H9 (cell line): ENCODE measurements around the gene CDX2. TPM values are rescaled to one million over a fixed set of nuclear protein-coding genes. Genes with fewer than 3 reads are reported as not detected.

Experiments used
- DNase-seq: peaks from one replicate; pipeline ENCODE4 v3.0.0-alpha.2; 2017
- H2AFZ ChIP-seq: one replicate; pipeline ENCODE4 v1.6.1; 2013; ENCODE audit warnings: mild to moderate bottlenecking, low read length, control low read depth, moderate library complexity
- H2AK5ac ChIP-seq: 2 replicates; pipeline ENCODE4 v1.6.1; 2013; ENCODE audit warnings: low read length, control low read depth, mixed read lengths; ENCODE audit not compliant: insufficient read length
- H2BK120ac ChIP-seq: one replicate; pipeline ENCODE4 v1.6.1; 2013; ENCODE audit warnings: low read depth, mild to moderate bottlenecking, low read length, control low read depth, inconsistent platforms; ENCODE audit not compliant: poor library complexity, severe bottlenecking
- H2BK12ac ChIP-seq: 2 replicates; pipeline ENCODE4 v1.6.1; 2013; ENCODE audit warnings: low read length, control low read depth, mixed read lengths, low read depth; ENCODE audit not compliant: insufficient read length
- H2BK15ac ChIP-seq: 2 replicates; pipeline ENCODE4 v1.6.1; 2013; ENCODE audit warnings: low read depth, low read length, control low read depth
- H2BK20ac ChIP-seq: one replicate; pipeline ENCODE4 v1.6.1; 2013; ENCODE audit warnings: low read depth, mild to moderate bottlenecking, low read length, control low read depth, inconsistent platforms; ENCODE audit not compliant: poor library complexity, severe bottlenecking
- H2BK5ac ChIP-seq: 2 replicates; pipeline ENCODE4 v1.6.1; 2013; ENCODE audit warnings: low read length, control low read depth, mixed read lengths; ENCODE audit not compliant: insufficient read length
- H3K14ac ChIP-seq: 2 replicates; pipeline ENCODE4 v1.6.1; 2013; ENCODE audit warnings: low read length, control low read depth; ENCODE audit not compliant: insufficient read depth
- H3K18ac ChIP-seq: 2 replicates; pipeline ENCODE4 v1.6.1; 2013; ENCODE audit warnings: low read depth, mild to moderate bottlenecking, mixed read lengths, low read length, control low read depth; ENCODE audit not compliant: insufficient read length
- H3K23ac ChIP-seq: 2 replicates; pipeline ENCODE4 v1.6.1; 2013; ENCODE audit warnings: low read length, control low read depth, mixed read lengths, low read depth; ENCODE audit not compliant: insufficient read length
- H3K23me2 ChIP-seq: 2 replicates; pipeline ENCODE4 v1.6.1; 2013; ENCODE audit warnings: low read depth, mild to moderate bottlenecking, mixed read lengths, low read length, control low read depth; ENCODE audit not compliant: insufficient read length, poor library complexity, severe bottlenecking
- H3K27ac ChIP-seq: 2 replicates; pipeline ENCODE4 v1.5.1; 2013; ENCODE audit warnings: low read length, control low read depth, mixed read lengths, low read depth; ENCODE audit not compliant: insufficient read length
- H3K27me3 ChIP-seq: 2 replicates; pipeline ENCODE4 v1.6.1; 2013; ENCODE audit warnings: low read length, control low read depth, inconsistent platforms; ENCODE audit not compliant: insufficient read depth
- H3K4ac ChIP-seq: 2 replicates; pipeline ENCODE4 v1.6.1; 2013; ENCODE audit warnings: low read depth, mild to moderate bottlenecking, control low read depth, inconsistent platforms, low read length, moderate library complexity
- H3K4me1 ChIP-seq: 2 replicates; pipeline ENCODE4 v1.6.1; 2013; ENCODE audit warnings: low read length, control low read depth, inconsistent platforms; ENCODE audit not compliant: insufficient read depth
- H3K4me2 ChIP-seq: 2 replicates; pipeline ENCODE4 v1.6.1; 2013; ENCODE audit warnings: low read length, control low read depth, mixed read lengths; ENCODE audit not compliant: insufficient read length, insufficient read depth
- H3K56ac ChIP-seq: 2 replicates; pipeline ENCODE4 v1.6.1; 2013; ENCODE audit warnings: low read depth, mild to moderate bottlenecking, mixed read lengths, low read length, control low read depth; ENCODE audit not compliant: insufficient read length
- H3K79me1 ChIP-seq: 2 replicates; pipeline ENCODE4 v1.6.1; 2013; ENCODE audit warnings: low read depth, mild to moderate bottlenecking, moderate library complexity, low read length, control low read depth, inconsistent platforms; ENCODE audit not compliant: insufficient read depth, poor library complexity, severe bottlenecking
- H3K79me2 ChIP-seq: 2 replicates; pipeline ENCODE4 v1.6.1; 2013; ENCODE audit warnings: low read length, control low read depth, inconsistent platforms; ENCODE audit not compliant: insufficient read depth
- H3K9ac ChIP-seq: 2 replicates; pipeline ENCODE4 v1.6.1; 2013; ENCODE audit warnings: low read length, control low read depth, mixed read lengths; ENCODE audit not compliant: insufficient read length; ENCODE audit errors: extremely low read depth
- H3K9me3 ChIP-seq: one replicate; pipeline ENCODE4 v1.6.1; 2013; ENCODE audit warnings: low read depth, low read length, inconsistent platforms; ENCODE audit not compliant: control insufficient read depth
- H3T11ph ChIP-seq: one replicate; pipeline ENCODE4 v1.6.1; 2013; ENCODE audit warnings: mild to moderate bottlenecking, low read length, control low read depth, inconsistent platforms
- H4K20me1 ChIP-seq: one replicate; pipeline ENCODE4 v1.6.1; 2013; ENCODE audit not compliant: control insufficient read depth, insufficient read length, insufficient read depth
- H4K5ac ChIP-seq: 2 replicates; pipeline ENCODE4 v1.6.1; 2013; ENCODE audit warnings: low read depth, mild to moderate bottlenecking, mixed read lengths, low read length, control low read depth; ENCODE audit not compliant: insufficient read length
- H4K8ac ChIP-seq: replicated peaks from 2 replicates; pipeline ENCODE4 v1.6.1; 2013; ENCODE audit warnings: low read length, control low read depth, mixed read lengths, low read depth; ENCODE audit not compliant: insufficient read length
- H4K91ac ChIP-seq: 2 replicates; pipeline ENCODE4 v1.6.1; 2013; ENCODE audit warnings: low read depth, mild to moderate bottlenecking, moderate library complexity, mixed read lengths, low read length, control low read depth; ENCODE audit not compliant: insufficient read length
- H3K27ac Mint-ChIP-seq, 3 experiments: 2 replicates in 2 of 3; 3 replicates in 1 of 3; pipeline ENCODE4 v1.8.0; 2020 to 2021; ENCODE audit warnings: mixed read lengths in 3 of 3, mild to moderate bottlenecking in 1 of 3, moderate library complexity in 1 of 3
- H3K27me3 Mint-ChIP-seq: 2 replicates; pipeline ENCODE4 v1.8.0; 2021; ENCODE audit warnings: low read depth, mild to moderate bottlenecking, moderate library complexity, mixed read lengths
- H3K36me3 Mint-ChIP-seq, 3 experiments: 2 replicates in 2 of 3; 3 replicates in 1 of 3; pipeline ENCODE4 v1.8.0; 2020 to 2021; ENCODE audit warnings: low read depth in 3 of 3, mixed read lengths in 3 of 3; ENCODE audit not compliant: insufficient read depth in 1 of 3
- H3K4me1 Mint-ChIP-seq, 2 experiments: 2 replicates each; pipeline ENCODE4 v1.8.0; 2020; ENCODE audit warnings: mixed read lengths in 2 of 2
- H3K4me3 Mint-ChIP-seq, 2 experiments: 2 replicates in 1 of 2; 3 replicates in 1 of 2; pipeline ENCODE4 v1.8.0; 2020 to 2021; ENCODE audit warnings: mild to moderate bottlenecking in 2 of 2, mixed read lengths in 2 of 2, moderate library complexity in 1 of 2
- H3K9me3 Mint-ChIP-seq, 2 experiments: 2 replicates in 1 of 2; 3 replicates in 1 of 2; pipeline ENCODE4 v1.8.0; 2020; ENCODE audit warnings: mild to moderate bottlenecking in 2 of 2, mixed read lengths in 2 of 2, moderate library complexity in 1 of 2
- WGBS: extraction: QIAGEN DNeasy Blood & Tissue Kit; methylation state at CpG from one replicate; pipeline ENCODE4 v1.1.7; 2013; ENCODE audit warnings: missing lambda C conversion rate, low lambda C conversion rate, mixed read lengths; ENCODE audit not compliant: insufficient read length; ENCODE audit errors: extremely low coverage; 5-methylcytosine and 5-hydroxymethylcytosine counted together
- total RNA-seq: library from RNA; stranded (reverse); gene quantifications from 2 replicates; pipeline ENCODE4 v1.2.1, GENCODE V29; 2021
- TF ChIP-seq, protein P1 (sequence below): fragments of 200-600 bp; sonication (generic); conservative IDR thresholded peaks from 3 replicates; pipeline ENCODE4 v1.8.0; 2021; ENCODE audit warnings: antibody characterized with exemption, mild to moderate bottlenecking

The CDX2 gene
- total RNA-seq, 1 experiment from 2014 or later: not detected

DNA sequence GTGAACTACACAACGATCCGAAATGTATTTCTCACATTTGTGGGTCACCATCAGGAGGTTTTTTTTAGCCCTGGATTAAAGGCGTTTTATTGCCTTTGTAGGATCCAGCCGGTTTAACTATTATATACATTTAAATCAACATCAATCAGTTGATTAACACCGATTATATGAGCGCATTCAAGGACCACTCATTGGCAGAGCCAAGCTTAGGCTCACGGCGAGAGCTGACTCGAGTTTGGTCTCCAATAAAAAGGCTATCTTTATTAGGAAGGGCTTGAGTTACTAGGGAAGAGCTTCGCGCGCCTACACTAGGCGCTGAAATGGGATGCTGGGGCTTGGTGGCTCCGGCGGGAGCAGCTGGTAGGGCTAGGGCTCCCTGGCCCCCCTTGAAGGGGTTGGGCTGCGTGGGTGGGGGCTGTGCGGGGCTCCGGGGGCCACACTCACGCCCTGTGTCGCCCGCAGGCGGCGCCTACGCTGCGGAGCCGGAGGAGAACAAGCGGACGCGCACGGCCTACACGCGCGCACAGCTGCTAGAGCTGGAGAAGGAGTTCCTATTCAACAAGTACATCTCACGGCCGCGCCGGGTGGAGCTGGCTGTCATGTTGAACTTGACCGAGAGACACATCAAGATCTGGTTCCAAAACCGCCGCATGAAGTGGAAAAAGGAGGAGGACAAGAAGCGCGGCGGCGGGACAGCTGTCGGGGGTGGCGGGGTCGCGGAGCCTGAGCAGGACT lies 45.2 kb downstream of the CDX2 start:
- no peaks in the 10 kb centered on the region for H3K9me3 ChIP-seq
- H3K79me2 ChIP-seq: no peaks in the 10 kb centered on the region
- no peak overlapping the region for H3K4me2 ChIP-seq
- H2AK5ac ChIP-seq: no peak overlapping the region
- H4K5ac ChIP-seq: no peak overlapping the region
- no peak overlapping the region for H2BK12ac ChIP-seq
- TF ChIP-seq, protein P1, sequence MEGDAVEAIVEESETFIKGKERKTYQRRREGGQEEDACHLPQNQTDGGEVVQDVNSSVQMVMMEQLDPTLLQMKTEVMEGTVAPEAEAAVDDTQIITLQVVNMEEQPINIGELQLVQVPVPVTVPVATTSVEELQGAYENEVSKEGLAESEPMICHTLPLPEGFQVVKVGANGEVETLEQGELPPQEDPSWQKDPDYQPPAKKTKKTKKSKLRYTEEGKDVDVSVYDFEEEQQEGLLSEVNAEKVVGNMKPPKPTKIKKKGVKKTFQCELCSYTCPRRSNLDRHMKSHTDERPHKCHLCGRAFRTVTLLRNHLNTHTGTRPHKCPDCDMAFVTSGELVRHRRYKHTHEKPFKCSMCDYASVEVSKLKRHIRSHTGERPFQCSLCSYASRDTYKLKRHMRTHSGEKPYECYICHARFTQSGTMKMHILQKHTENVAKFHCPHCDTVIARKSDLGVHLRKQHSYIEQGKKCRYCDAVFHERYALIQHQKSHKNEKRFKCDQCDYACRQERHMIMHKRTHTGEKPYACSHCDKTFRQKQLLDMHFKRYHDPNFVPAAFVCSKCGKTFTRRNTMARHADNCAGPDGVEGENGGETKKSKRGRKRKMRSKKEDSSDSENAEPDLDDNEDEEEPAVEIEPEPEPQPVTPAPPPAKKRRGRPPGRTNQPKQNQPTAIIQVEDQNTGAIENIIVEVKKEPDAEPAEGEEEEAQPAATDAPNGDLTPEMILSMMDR: no peak
- no peak overlapping the region for H4K8ac ChIP-seq
- H4K91ac ChIP-seq: no peak overlapping the region
- Mint-ChIP-seq H3K27ac (no peak overlapping the region), H3K27me3 (peaks cover 99% of the 10 kb centered on the region), H3K9me3 (peaks cover 3 to 9% of the 10 kb centered on the region in 2 experiments; a peak in 4 of 5 replicates), H3K4me1 (peaks cover 13 to 45% of the 10 kb centered on the region in 2 experiments), H3K36me3 (peaks cover 0 to 2% (median 0%) of the 10 kb centered on the region in 3 experiments; a peak in 1 of 7 replicates), H3K4me3 (peak overlapping the region in 1 of 2 experiments; percentile 67; a peak in 3 of 5 replicates)
- no peak overlapping the region for H3K18ac ChIP-seq
- peaks cover 99% of the 10 kb centered on the region for H3K27me3 ChIP-seq
- H3K14ac ChIP-seq: no peak overlapping the region
- no peak for DNase-seq
- no peak overlapping the region for H2BK15ac ChIP-seq
- no CpG with 5 or more reads among the region's 48 CpGs for WGBS
- no peak overlapping the region for H2BK120ac ChIP-seq
- no peak overlapping the region for H3K9ac ChIP-seq
- no peaks in the 10 kb centered on the region for H3K4me1 ChIP-seq
- H3K23ac ChIP-seq: no peak overlapping the region
- H3K23me2 ChIP-seq: no peaks in the 10 kb centered on the region
- H2BK5ac ChIP-seq: no peak overlapping the region
- peaks cover 6% of the 10 kb centered on the region for H4K20me1 ChIP-seq
- no peaks in the 10 kb centered on the region for H3K79me1 ChIP-seq
- no peak overlapping the region for H3K27ac ChIP-seq
- H2AFZ ChIP-seq: no peak overlapping the region
- no peak overlapping the region for H3K4ac ChIP-seq
- H2BK20ac ChIP-seq: no peak overlapping the region
- no peak overlapping the region for H3T11ph ChIP-seq
- no peak overlapping the region for H3K56ac ChIP-seq
